Loucy (cell line): ENCODE measurements around the gene NEDD4.

ENCODE experiments used
- EZH2phosphoT487 ChIP-seq: fragments of 200-600 bp; IDR thresholded peaks from 2 replicates; pipeline ENCODE4 v1.6.1; 2018; ENCODE audit warnings: antibody characterized with exemption, mild to moderate bottlenecking, moderate library complexity, borderline replicate concordance
- TF ChIP-seq, protein P1 (sequence below): fragments of 200-600 bp; sonication (generic); conservative IDR thresholded peaks from 2 replicates; pipeline ENCODE4 v1.5.1; 2014; ENCODE audit warnings: mild to moderate bottlenecking, antibody characterized with exemption, low read length

DNA sequence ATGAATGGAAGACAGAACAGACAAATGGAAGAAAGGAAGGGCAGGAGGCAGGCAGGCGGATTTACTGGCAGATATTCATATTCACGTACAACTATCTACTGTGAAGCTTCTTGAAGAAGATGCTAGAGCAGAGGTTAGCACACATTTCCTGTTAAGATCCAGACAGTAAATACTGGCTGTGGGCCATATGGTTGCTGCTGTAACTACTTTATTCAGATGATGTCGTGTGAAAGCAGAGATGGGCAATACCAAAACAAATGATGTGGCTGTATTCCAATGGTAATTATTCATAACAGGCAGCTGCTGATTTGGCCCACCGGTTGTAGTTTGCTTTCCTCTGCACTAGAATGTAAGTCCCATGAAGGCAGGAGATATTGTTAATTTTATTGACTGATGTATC lies 134.8 kb downstream of the NEDD4 start:
- TF ChIP-seq, protein P1, sequence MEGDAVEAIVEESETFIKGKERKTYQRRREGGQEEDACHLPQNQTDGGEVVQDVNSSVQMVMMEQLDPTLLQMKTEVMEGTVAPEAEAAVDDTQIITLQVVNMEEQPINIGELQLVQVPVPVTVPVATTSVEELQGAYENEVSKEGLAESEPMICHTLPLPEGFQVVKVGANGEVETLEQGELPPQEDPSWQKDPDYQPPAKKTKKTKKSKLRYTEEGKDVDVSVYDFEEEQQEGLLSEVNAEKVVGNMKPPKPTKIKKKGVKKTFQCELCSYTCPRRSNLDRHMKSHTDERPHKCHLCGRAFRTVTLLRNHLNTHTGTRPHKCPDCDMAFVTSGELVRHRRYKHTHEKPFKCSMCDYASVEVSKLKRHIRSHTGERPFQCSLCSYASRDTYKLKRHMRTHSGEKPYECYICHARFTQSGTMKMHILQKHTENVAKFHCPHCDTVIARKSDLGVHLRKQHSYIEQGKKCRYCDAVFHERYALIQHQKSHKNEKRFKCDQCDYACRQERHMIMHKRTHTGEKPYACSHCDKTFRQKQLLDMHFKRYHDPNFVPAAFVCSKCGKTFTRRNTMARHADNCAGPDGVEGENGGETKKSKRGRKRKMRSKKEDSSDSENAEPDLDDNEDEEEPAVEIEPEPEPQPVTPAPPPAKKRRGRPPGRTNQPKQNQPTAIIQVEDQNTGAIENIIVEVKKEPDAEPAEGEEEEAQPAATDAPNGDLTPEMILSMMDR = no peak
- no peak for TF ChIP-seq EZH2phosphoT487
